LNCaP clone FGC (cell line): ENCODE data around the gene TTC39B.

Experiments used
- DNase-seq: peaks from one replicate; pipeline ENCODE4 v3.0.0-alpha.2; 2011; ENCODE audit warnings: low read depth
- H3K4me3 ChIP-seq: 2 replicates; pipeline ENCODE4 v1.5.1; 2011; ENCODE audit warnings: mild to moderate bottlenecking, low read depth, low read length, control low read depth
- CTCF ChIP-seq: IDR thresholded peaks from 2 replicates; pipeline ENCODE4 v1.5.1; 2012; ENCODE audit warnings: mild to moderate bottlenecking; ENCODE audit not compliant: control insufficient read depth, insufficient read depth; ENCODE audit errors: extremely low read depth

TTC39B gene

GRCh38 chr9:15304632-15305031 lies 2.4 kb downstream of the TTC39B start:
- DNase-seq: no peak
- H3K4me3 ChIP-seq: no peak overlapping the region
- no peak for TF ChIP-seq CTCF

- no peak overlapping the region for H3K4me3 ChIP-seq
- no peak for DNase-seq
- no peak for TF ChIP-seq CTCF
Observed at GRCh38 chr9:15300218-15300617, 6.8 kb downstream of the TTC39B start.

- no peak for TF ChIP-seq CTCF
- H3K4me3 ChIP-seq: no peak overlapping the region
- DNase-seq: no peak
Observed at GRCh38 chr9:15299374-15299939, 7.6 kb downstream of the TTC39B start.

- H3K4me3 ChIP-seq: no peak overlapping the region
- DNase-seq: no peak
- no peak for TF ChIP-seq CTCF
Observed at GRCh38 chr9:15298362-15298761, 8.7 kb downstream of the TTC39B start.

- peak overlapping the region; percentile 39 for H3K4me3 ChIP-seq
- TF ChIP-seq CTCF: no peak
- no peak for DNase-seq
Observed at GRCh38 chr9:15295761-15296405, 11.1 kb downstream of the TTC39B start.

- DNase-seq: no peak
- no peak for TF ChIP-seq CTCF
- no peak overlapping the region for H3K4me3 ChIP-seq
Observed at GRCh38 chr9:15294604-15295003, 12.4 kb downstream of the TTC39B start.

- TF ChIP-seq CTCF: no peak
- DNase-seq: no peak
- H3K4me3 ChIP-seq: no peak overlapping the region
Observed at GRCh38 chr9:15293804-15294316, 13.2 kb downstream of the TTC39B start.
